SK-N-SH (cell line): ENCODE data around the gene NAALADL2. TPM values are rescaled to one million over a fixed set of nuclear protein-coding genes. Genes with fewer than 3 reads are reported as not detected.

Source experiments
- CTCF ChIA-PET: fragments of 300-600, 350-600 bp; formaldehyde crosslinking; extraction: SDS; loops from one replicate; lab custom pipeline; 2021; lab: Yijun Ruan, JAX
- POLR2A ChIA-PET: fragments of 350-600 bp; sonication (Branson Sonifier 250); formaldehyde crosslinking; extraction: SDS; loops from one replicate; lab custom pipeline; 2020; ENCODE audit warnings: antibody characterized with exemption, inconsistent platforms; lab: Yijun Ruan, JAX
- DNase-seq: peaks from one replicate; pipeline ENCODE4 v3.0.0; 2012
- H2AFZ ChIP-seq: fragments of 200-600 bp; sonication (generic); 2 replicates; pipeline ENCODE4 v1.8.1; 2016; ENCODE audit warnings: antibody characterized with exemption, mild to moderate bottlenecking, low read depth
- H3F3A ChIP-seq: fragments of 200-600 bp; sonication (generic); replicated peaks from 2 replicates; pipeline ENCODE3; 2016; ENCODE audit warnings: antibody characterized with exemption, mild to moderate bottlenecking; ENCODE audit not compliant: insufficient read depth
- H3K27ac ChIP-seq, 2 experiments: fragments of 200-500 bp in 1 of 2; fragments of 200-600 bp in 1 of 2; sonication (Bioruptor generic) in 1 of 2; sonication (generic), shearing (Covaris generic) in 1 of 2; 2 replicates each; pipeline versions ENCODE4 v1.5.1 to v1.6.1; 2014 to 2016; ENCODE audit warnings: low read depth in 2 of 2, inconsistent platforms in 1 of 2, low read length in 1 of 2, mild to moderate bottlenecking in 1 of 2, mixed read lengths in 1 of 2
- H3K27me3 ChIP-seq: fragments of 200-600 bp; sonication (generic), shearing (Covaris generic); 2 replicates; pipeline ENCODE4 v1.6.1; 2016; ENCODE audit warnings: mixed run types; ENCODE audit not compliant: insufficient read depth
- H3K36me3 ChIP-seq, 2 experiments: fragments of 200-500 bp in 1 of 2; fragments of 200-600 bp in 1 of 2; sonication (Bioruptor generic) in 1 of 2; sonication (generic) in 1 of 2; replicated peaks in 1 of 2; 2 replicates each; pipeline versions ENCODE3 to v1.5.1; 2014 to 2016; ENCODE audit warnings: low read length in 1 of 2, mild to moderate bottlenecking in 1 of 2; ENCODE audit not compliant: insufficient read depth in 2 of 2, control insufficient read depth in 1 of 2
- H3K4me1 ChIP-seq, 2 experiments: fragments of 200-500 bp in 1 of 2; fragments of 200-600 bp in 1 of 2; sonication (Bioruptor generic) in 1 of 2; sonication (generic), shearing (Covaris generic) in 1 of 2; 2 replicates each; pipeline versions ENCODE4 v1.5.1 to v1.6.1; 2014 to 2016; ENCODE audit warnings: low read depth in 1 of 2, low read length in 1 of 2, mixed run types in 1 of 2; ENCODE audit not compliant: insufficient read depth in 2 of 2, control insufficient read depth in 1 of 2
- H3K4me2 ChIP-seq: fragments of 200-600 bp; sonication (generic), shearing (Covaris generic); 2 replicates; pipeline ENCODE4 v1.6.1; 2017; ENCODE audit warnings: mixed run types
- H3K4me3 ChIP-seq, 2 experiments: fragments of 200-500 bp in 1 of 2; fragments of 200-600 bp in 1 of 2; sonication (Bioruptor generic) in 1 of 2; sonication (generic), shearing (Covaris generic) in 1 of 2; 2 replicates each; pipeline versions ENCODE4 v1.5.1 to v1.8.1; 2014 to 2016; ENCODE audit warnings: low read depth in 2 of 2, inconsistent platforms in 1 of 2, low read length in 1 of 2, mild to moderate bottlenecking in 1 of 2, mixed read lengths in 1 of 2, moderate library complexity in 1 of 2
- H3K79me2 ChIP-seq: fragments of 200-600 bp; sonication (generic); 2 replicates; pipeline ENCODE4 v1.8.1; 2017; ENCODE audit warnings: mild to moderate bottlenecking; ENCODE audit not compliant: insufficient read depth
- H3K9ac ChIP-seq: fragments of 200-600 bp; sonication (generic); 2 replicates; pipeline ENCODE4 v1.6.1; 2017; ENCODE audit warnings: mixed run types
- H3K9me2 ChIP-seq: fragments of 200-600 bp; sonication (generic); 2 replicates; pipeline ENCODE4 v1.6.1; 2017; ENCODE audit warnings: mixed run types
- H3K9me3 ChIP-seq: fragments of 200-600 bp; sonication (generic); 2 replicates; pipeline ENCODE4 v1.6.1; 2017; ENCODE audit warnings: mixed run types, mild to moderate bottlenecking, moderate library complexity
- H4K20me1 ChIP-seq: fragments of 200-600 bp; sonication (generic); 2 replicates; pipeline ENCODE4 v1.6.1; 2017; ENCODE audit warnings: mild to moderate bottlenecking, mixed run types; ENCODE audit not compliant: insufficient read depth
- ELF1 ChIP-seq: IDR thresholded peaks from 2 replicates; pipeline ENCODE4 v1.4.0; 2012
- EP300 ChIP-seq, 2 experiments: IDR thresholded peaks; 2 replicates each; pipeline versions ENCODE4 v1.4.0 to v1.6.1; 2012; ENCODE audit warnings: borderline replicate concordance in 1 of 2, low read depth in 1 of 2, low read length in 1 of 2
- FOSL2 ChIP-seq: IDR thresholded peaks from 2 replicates; pipeline ENCODE4 v1.4.0; 2012; ENCODE audit warnings: low read depth, mild to moderate bottlenecking, moderate library complexity, borderline replicate concordance
- FOXJ3 ChIP-seq: sonication (generic); formaldehyde crosslinking; IDR thresholded peaks from 2 replicates; pipeline ENCODE4 v1.5.1; 2020; ENCODE audit warnings: mild to moderate bottlenecking, missing genetic modification reagents
- FOXM1 ChIP-seq: IDR thresholded peaks from 2 replicates; pipeline ENCODE4 v1.4.0; 2012; ENCODE audit warnings: low read depth, mild to moderate bottlenecking
- GABPA ChIP-seq: IDR thresholded peaks from 2 replicates; pipeline ENCODE4 v1.4.0; 2012; ENCODE audit warnings: low read depth, mild to moderate bottlenecking
- GATA2 ChIP-seq: sonication (generic); formaldehyde crosslinking; IDR thresholded peaks from 2 replicates; pipeline ENCODE4 v1.5.0; 2020; ENCODE audit warnings: mild to moderate bottlenecking, missing genetic modification reagents
- JUND ChIP-seq: IDR thresholded peaks from 2 replicates; pipeline ENCODE4 v1.4.0; 2012
- MEF2A ChIP-seq: IDR thresholded peaks from 2 replicates; pipeline ENCODE4 v1.4.0; 2012; ENCODE audit warnings: low read depth, borderline replicate concordance
- MXI1 ChIP-seq: IDR thresholded peaks from 2 replicates; pipeline ENCODE4 v1.6.1; 2012; ENCODE audit warnings: mild to moderate bottlenecking, low read depth, low read length, improper control_type of control experiment
- NFIC ChIP-seq: IDR thresholded peaks from 2 replicates; pipeline ENCODE4 v1.4.0; 2012; ENCODE audit warnings: borderline replicate concordance
- NRF1 ChIP-seq: IDR thresholded peaks from 2 replicates; pipeline ENCODE4 v1.6.1; 2012; ENCODE audit warnings: low read depth, mild to moderate bottlenecking, low read length
- RAD21 ChIP-seq: IDR thresholded peaks from 2 replicates; pipeline ENCODE4 v1.6.1; 2012; ENCODE audit warnings: mild to moderate bottlenecking, low read length
- SMC3 ChIP-seq: IDR thresholded peaks from 2 replicates; pipeline ENCODE4 v1.6.1; 2012; ENCODE audit warnings: low read depth, low read length, improper control_type of control experiment
- TAF1 ChIP-seq: IDR thresholded peaks from 2 replicates; pipeline ENCODE4 v1.6.1; 2012; ENCODE audit warnings: low read depth, mild to moderate bottlenecking, low read length, moderate library complexity, borderline replicate concordance
- TCF12 ChIP-seq: IDR thresholded peaks from 2 replicates; pipeline ENCODE4 v1.4.0; 2012
- TEAD4 ChIP-seq: IDR thresholded peaks from 2 replicates; pipeline ENCODE4 v1.4.0; 2012; ENCODE audit warnings: mild to moderate bottlenecking, borderline replicate concordance; ENCODE audit not compliant: insufficient read depth
- WGBS: methylation state at CpG from one replicate; pipeline ENCODE4 v1.1.6; 2017; ENCODE audit warnings: low lambda C conversion rate; 5-methylcytosine and 5-hydroxymethylcytosine counted together
- polyA plus RNA-seq, 3 experiments: library from polyadenylated mRNA; depleted of rRNA; stranded (reverse); fragments of >200 nt; gene quantifications; 2 replicates each; pipeline ENCODE4 v1.2.3, GENCODE V29; 2012
- TF ChIP-seq, protein P1 (sequence below): IDR thresholded peaks from 2 replicates; pipeline ENCODE4 v1.6.1; 2012; ENCODE audit warnings: mild to moderate bottlenecking, low read depth, low read length, moderate library complexity
- TF ChIP-seq, protein P2 (sequence below): IDR thresholded peaks from 2 replicates; pipeline ENCODE4; 2012
- TF ChIP-seq, protein P3 (sequence below): fragments of 200-600 bp; sonication (generic); IDR thresholded peaks from 2 replicates; pipeline ENCODE4 v1.6.1; 2017; ENCODE audit warnings: antibody characterized with exemption, mild to moderate bottlenecking, moderate library complexity
- TF ChIP-seq, protein P4 (sequence below): IDR thresholded peaks from 2 replicates; pipeline ENCODE4 v1.4.0; 2012; ENCODE audit warnings: low read depth
- TF ChIP-seq, protein P5 (sequence below): fragments of 150-350 bp; IDR thresholded peaks from 2 replicates; pipeline ENCODE4 v1.6.1; 2017; ENCODE audit warnings: antibody characterized with exemption, low read length, low read depth, borderline replicate concordance

Gene NAALADL2
- polyA plus RNA-seq, 1 of the 3 experiments (the other 2 are of a cell fraction): 1.2 TPM

DNA sequence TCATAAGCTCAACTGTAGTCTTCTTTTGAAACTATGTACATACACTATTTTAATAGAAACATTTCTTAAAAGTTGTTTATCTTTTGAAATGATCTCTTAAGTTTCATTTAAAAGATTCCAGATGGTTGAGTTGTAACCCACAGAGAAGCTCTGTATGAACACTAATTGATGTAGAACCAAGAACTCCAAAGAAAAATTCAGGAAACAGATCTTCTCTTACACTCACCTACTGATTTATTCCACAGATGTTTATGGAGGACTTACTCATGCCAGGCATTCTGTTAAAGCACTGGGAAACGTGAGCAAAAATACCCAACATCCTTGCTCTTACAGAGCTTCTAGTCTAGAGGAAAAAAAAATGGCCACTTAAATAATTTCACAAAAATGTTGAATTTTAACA lies 551.1 kb downstream of the NAALADL2 start:
- H3K9ac ChIP-seq: no peak overlapping the region
- H3K4me2 ChIP-seq: no peak overlapping the region
- POLR2A ChIA-PET: no interaction called here
- peak overlapping the region; percentile 47 to 76; a peak in 2 of 4 replicates for H3K27ac ChIP-seq
- H3K4me3 ChIP-seq: no peak overlapping the region
- no peaks in the 10 kb centered on the region; a peak in 1 of 4 replicates for H3K4me1 ChIP-seq
- no peaks in the 10 kb centered on the region for H3K36me3 ChIP-seq
- no peaks in the 10 kb centered on the region for H3K9me2 ChIP-seq
- peak overlapping the region; percentile 49; the same call in 1 of the 2 replicates for H2AFZ ChIP-seq
- TF ChIP-seq EP300 (IDR thresholded peaks at IDR 0.05; ENCODE audit: borderline replicate concordance in 1 of 2, low read depth in 1 of 2, low read length in 1 of 2) (peak; percentile 38 to 75; a peak in 3 of 4 replicates), TCF12 (peak; percentile 95), FOXM1 (peak; percentile 72; the same call in 1 of the 2 replicates), NFIC (peak; percentile 65; the same call in 1 of the 2 replicates), FOSL2 (peak; percentile 51), TAF1 (no peak), GATA2 (CRISPR knock-in tag) (no peak), JUND (peak; percentile 51), TEAD4 (0 out of 2 replicates have a peak, but pooled peaks have one; percentile 59)
- TF ChIP-seq, protein P1, sequence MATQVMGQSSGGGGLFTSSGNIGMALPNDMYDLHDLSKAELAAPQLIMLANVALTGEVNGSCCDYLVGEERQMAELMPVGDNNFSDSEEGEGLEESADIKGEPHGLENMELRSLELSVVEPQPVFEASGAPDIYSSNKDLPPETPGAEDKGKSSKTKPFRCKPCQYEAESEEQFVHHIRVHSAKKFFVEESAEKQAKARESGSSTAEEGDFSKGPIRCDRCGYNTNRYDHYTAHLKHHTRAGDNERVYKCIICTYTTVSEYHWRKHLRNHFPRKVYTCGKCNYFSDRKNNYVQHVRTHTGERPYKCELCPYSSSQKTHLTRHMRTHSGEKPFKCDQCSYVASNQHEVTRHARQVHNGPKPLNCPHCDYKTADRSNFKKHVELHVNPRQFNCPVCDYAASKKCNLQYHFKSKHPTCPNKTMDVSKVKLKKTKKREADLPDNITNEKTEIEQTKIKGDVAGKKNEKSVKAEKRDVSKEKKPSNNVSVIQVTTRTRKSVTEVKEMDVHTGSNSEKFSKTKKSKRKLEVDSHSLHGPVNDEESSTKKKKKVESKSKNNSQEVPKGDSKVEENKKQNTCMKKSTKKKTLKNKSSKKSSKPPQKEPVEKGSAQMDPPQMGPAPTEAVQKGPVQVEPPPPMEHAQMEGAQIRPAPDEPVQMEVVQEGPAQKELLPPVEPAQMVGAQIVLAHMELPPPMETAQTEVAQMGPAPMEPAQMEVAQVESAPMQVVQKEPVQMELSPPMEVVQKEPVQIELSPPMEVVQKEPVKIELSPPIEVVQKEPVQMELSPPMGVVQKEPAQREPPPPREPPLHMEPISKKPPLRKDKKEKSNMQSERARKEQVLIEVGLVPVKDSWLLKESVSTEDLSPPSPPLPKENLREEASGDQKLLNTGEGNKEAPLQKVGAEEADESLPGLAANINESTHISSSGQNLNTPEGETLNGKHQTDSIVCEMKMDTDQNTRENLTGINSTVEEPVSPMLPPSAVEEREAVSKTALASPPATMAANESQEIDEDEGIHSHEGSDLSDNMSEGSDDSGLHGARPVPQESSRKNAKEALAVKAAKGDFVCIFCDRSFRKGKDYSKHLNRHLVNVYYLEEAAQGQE: no peak
- TF ChIP-seq, protein P2, sequence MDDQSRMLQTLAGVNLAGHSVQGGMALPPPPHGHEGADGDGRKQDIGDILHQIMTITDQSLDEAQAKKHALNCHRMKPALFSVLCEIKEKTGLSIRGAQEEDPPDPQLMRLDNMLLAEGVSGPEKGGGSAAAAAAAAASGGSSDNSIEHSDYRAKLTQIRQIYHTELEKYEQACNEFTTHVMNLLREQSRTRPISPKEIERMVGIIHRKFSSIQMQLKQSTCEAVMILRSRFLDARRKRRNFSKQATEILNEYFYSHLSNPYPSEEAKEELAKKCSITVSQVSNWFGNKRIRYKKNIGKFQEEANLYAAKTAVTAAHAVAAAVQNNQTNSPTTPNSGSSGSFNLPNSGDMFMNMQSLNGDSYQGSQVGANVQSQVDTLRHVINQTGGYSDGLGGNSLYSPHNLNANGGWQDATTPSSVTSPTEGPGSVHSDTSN: peak; percentile 58
- CTCF ChIA-PET: interaction anchor here (1.7 kb wide), 1 partner anchor 8 kb away, joined by 4 read pairs; no protein-coding TSS in a partner anchor
- no peaks in the 10 kb centered on the region for H3K9me3 ChIP-seq
- H4K20me1 ChIP-seq: no peaks in the 10 kb centered on the region
- H3K79me2 ChIP-seq: no peaks in the 10 kb centered on the region
- no peak for DNase-seq
- 5% methylated on average over 1 of the region's 1 CpG for WGBS
- no peaks in the 10 kb centered on the region for H3K27me3 ChIP-seq
- H3F3A ChIP-seq: peaks cover 4% of the 10 kb centered on the region

DNA sequence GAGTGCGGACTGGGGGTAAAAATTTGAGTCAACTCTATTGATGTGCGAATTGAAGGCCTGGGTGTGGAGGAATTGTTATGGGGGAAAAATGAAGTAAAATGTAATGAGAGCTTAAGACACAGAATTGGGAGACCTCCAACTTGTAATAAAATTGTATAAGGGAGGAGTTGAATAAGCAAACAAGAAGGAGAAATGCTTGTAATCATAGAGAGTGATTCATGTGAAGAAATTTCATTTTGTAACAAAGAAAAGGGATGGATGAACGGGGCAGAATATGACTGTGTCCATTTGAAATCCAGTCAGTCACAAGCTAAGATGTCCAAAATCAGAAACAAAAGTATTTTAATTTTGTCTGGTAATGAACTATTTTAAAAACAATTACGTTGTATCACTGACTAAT lies 552.3 kb downstream of the NAALADL2 start:
- H3K4me2 ChIP-seq: no peak overlapping the region
- no peak for DNase-seq
- H3K4me1 ChIP-seq: no peaks in the 10 kb centered on the region; a peak in 1 of 4 replicates
- 79% methylated on average over 4 of the region's 4 CpGs for WGBS
- peaks cover 4% of the 10 kb centered on the region for H3F3A ChIP-seq
- H3K27me3 ChIP-seq: no peaks in the 10 kb centered on the region
- H3K9ac ChIP-seq: no peak overlapping the region
- H3K9me2 ChIP-seq: no peaks in the 10 kb centered on the region
- H2AFZ ChIP-seq: no peak overlapping the region
- H3K4me3 ChIP-seq: no peak overlapping the region
- H4K20me1 ChIP-seq: no peaks in the 10 kb centered on the region
- no peaks in the 10 kb centered on the region for H3K9me3 ChIP-seq
- POLR2A ChIA-PET: no interaction called here
- no peak overlapping the region for H3K27ac ChIP-seq
- no peaks in the 10 kb centered on the region for H3K79me2 ChIP-seq
- no peaks in the 10 kb centered on the region for H3K36me3 ChIP-seq
- CTCF ChIA-PET: interaction anchor here (1.7 kb wide), 1 partner anchor 9 kb away, joined by 4 read pairs; no protein-coding TSS in a partner anchor
- TF ChIP-seq MXI1 (no peak), FOXJ3 (CRISPR knock-in tag) (no peak), FOSL2 (no peak), RAD21 (no peak), TAF1 (no peak), SMC3 (no peak), TCF12 (no peak), MEF2A (no peak), ELF1 (no peak), NRF1 (no peak), GABPA (no peak)
- TF ChIP-seq, protein P3, sequence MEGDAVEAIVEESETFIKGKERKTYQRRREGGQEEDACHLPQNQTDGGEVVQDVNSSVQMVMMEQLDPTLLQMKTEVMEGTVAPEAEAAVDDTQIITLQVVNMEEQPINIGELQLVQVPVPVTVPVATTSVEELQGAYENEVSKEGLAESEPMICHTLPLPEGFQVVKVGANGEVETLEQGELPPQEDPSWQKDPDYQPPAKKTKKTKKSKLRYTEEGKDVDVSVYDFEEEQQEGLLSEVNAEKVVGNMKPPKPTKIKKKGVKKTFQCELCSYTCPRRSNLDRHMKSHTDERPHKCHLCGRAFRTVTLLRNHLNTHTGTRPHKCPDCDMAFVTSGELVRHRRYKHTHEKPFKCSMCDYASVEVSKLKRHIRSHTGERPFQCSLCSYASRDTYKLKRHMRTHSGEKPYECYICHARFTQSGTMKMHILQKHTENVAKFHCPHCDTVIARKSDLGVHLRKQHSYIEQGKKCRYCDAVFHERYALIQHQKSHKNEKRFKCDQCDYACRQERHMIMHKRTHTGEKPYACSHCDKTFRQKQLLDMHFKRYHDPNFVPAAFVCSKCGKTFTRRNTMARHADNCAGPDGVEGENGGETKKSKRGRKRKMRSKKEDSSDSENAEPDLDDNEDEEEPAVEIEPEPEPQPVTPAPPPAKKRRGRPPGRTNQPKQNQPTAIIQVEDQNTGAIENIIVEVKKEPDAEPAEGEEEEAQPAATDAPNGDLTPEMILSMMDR: no peak
- TF ChIP-seq, protein P4, sequence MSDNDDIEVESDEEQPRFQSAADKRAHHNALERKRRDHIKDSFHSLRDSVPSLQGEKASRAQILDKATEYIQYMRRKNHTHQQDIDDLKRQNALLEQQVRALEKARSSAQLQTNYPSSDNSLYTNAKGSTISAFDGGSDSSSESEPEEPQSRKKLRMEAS: no peak
- TF ChIP-seq, protein P5, sequence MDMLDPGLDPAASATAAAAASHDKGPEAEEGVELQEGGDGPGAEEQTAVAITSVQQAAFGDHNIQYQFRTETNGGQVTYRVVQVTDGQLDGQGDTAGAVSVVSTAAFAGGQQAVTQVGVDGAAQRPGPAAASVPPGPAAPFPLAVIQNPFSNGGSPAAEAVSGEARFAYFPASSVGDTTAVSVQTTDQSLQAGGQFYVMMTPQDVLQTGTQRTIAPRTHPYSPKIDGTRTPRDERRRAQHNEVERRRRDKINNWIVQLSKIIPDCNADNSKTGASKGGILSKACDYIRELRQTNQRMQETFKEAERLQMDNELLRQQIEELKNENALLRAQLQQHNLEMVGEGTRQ: no peak
